Raji (cell line): ENCODE data around the gene DNAJC3.

Experiments used
- POLR2A ChIP-seq: IDR thresholded peaks from 2 replicates; pipeline ENCODE4 v1.6.1; 2011; ENCODE audit warnings: low read depth, low read length, control low read depth; ENCODE audit not compliant: insufficient read depth

DNAJC3 gene

DNA sequence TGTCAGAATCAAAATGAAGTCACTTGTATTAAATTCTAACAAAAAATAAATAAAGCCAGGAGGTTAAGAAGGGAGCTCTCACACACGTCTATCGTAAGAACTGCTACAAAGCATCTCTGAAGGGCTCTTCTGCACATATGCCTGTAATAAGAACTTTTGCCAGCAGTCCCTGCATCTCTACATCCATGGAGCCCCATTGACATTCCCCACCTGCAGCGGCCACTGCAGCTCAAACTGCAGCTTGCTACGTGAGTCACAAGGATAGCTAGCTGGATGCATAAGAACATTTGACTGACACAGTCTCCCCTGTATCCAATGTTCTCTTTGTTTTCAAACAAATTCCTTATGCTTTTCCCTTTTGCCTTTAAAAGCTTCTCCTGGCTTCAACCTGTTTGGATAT, 68.3 kb downstream of the DNAJC3 start:
- no peak for TF ChIP-seq POLR2A

DNA sequence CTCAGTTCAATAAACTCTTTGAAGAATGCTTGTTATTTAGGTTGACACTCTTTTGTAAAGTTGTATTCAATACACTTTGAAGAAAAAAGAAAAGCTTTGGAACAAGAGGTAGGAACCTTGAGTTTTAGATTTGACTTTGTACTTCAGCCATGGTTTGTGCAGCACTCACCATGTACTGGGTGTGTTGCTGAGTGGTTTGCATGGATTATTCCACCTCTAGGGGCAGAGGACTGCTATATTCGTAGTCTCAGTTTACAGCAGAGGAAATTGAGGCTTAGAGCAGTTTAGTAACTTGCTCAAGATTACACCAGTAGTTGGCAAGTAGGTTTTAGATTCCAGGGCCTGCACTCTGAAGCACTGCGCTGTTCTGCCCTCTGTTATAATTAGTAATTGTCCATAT, 68.8 kb downstream of the DNAJC3 start:
- no peak for TF ChIP-seq POLR2A

DNA sequence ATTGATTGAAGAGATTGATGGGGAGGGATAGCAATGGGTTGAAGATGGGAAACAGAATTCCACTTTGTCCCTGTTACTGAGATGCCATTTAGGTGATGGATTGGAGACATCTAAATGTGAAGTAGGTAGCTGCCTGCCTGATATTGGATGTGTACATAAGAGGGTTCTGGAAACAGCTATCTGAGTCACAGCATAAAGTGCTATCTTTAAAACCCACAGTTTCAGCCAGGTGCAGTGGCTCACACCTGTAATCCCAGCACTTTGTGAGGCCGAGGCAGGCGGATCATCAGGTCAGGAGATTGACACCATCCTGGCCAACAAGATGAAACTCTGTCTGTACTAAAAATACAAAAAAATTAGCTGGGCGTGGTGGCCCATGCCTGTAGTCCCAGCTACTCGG, 72.6 kb downstream of the DNAJC3 start:
- TF ChIP-seq POLR2A = no peak

DNA sequence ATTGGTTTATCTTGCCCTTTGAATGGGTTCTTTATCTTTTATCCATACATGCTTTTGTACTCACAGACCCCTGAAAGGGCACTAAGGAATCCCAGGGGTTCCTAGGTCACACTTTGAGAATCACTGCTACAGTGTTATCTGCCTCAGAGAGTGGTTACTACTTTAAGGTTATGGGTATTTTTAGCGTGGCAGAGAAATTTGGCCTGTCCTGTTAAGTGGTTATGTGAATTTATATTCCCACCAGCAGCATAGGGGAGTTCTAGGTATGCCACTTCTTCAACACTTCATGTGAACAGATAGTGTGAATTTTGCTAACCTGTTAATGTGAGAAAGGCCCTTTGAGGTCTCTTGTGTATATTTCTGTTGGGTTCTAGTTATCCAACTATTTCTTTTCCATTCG, 75.7 kb downstream of the DNAJC3 start:
- no peak for TF ChIP-seq POLR2A

DNA sequence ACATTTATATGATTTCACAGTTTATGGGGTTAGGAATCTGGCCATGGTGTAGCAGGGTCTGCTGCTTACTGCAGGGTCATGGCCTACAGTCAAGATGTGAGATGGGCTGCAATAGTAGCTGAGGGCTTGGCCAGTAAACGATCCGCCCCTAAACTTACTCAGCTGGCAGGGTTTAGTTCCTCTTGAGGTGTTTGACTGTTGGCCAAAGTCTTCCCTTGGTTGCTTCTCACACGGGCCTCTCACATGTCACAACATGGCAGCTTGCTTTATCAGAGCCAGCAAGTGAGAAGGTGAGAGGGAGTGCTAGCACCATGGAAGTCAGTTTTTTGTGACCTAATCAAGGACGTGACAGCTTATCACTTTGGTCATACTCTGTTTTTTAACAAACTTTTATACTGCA, 77.1 kb downstream of the DNAJC3 start:
- TF ChIP-seq POLR2A = no peak

DNA sequence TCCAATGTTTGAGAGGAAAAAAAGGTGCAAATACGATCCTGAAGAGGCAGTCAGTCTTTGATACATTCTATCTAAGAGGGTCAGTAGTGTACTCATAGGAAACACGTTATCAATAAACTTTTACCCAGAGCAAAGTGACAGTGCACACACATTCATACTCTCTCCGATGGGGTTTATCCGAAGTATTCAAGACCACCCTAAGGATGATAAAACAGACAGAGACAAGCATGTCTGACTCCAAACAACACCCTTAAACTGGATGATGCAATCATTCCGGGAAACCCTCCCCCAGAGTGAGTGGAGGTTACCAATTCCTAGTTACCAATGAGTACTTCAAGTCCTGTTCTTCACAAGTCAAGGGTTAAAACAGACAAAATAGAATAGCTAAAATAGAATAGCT, 79.1 kb downstream of the DNAJC3 start:
- no peak for TF ChIP-seq POLR2A

DNA sequence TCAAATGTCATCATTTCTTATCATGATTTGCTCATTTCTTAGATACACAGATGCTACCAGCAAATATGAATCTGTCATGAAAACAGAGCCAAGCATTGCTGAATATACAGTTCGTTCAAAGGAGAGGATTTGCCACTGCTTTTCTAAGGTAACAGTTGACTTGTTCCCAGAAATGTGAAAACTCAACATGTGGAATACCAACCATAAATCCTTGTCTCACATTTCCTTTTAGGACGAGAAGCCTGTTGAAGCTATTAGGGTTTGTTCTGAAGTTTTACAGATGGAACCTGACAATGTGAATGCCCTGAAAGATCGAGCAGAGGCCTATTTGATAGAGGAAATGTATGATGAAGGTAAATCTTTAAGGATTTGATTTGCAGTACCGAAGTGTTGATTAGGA, 86.7 kb downstream of the DNAJC3 start:
- no peak for TF ChIP-seq POLR2A

DNA sequence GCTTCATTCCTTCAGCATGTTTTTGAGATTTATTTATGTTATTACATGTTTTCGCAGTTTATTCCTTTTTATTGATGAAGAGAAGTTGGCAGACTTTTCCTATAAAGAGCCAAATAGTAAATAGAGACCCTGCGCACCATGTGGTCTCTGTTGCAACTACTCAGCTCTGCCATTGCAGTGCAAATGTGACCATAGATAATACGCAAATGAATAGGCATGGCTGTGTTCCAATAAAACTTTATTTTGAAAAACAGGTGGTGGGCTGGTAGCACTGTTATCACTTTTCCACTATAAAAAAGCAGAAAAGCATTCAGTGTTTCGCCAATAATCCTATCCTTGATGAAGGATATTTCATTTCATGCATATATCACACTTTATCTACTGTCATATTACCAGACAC, 95.0 kb downstream of the DNAJC3 start:
- TF ChIP-seq POLR2A = no peak

DNA sequence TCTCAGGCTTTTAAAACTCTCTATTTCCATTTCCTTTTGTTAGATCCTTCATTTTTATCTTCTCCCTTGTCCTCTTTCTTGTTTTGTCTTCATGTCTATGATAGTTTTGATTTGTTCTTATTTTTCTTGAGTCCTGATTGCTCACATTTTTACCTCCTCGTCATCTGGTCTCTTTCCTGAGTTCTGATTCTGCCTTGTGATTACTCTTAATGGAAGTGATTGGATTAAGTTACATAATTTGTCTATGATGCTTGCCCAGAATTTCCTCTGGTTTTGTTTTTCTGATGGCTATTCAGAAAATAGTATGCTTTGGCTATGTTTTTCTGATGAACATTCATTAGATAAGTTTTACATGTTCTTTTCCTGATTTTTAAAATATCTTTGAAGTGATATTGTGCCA, 102.6 kb downstream of the DNAJC3 start:
- no peak for TF ChIP-seq POLR2A

DNA sequence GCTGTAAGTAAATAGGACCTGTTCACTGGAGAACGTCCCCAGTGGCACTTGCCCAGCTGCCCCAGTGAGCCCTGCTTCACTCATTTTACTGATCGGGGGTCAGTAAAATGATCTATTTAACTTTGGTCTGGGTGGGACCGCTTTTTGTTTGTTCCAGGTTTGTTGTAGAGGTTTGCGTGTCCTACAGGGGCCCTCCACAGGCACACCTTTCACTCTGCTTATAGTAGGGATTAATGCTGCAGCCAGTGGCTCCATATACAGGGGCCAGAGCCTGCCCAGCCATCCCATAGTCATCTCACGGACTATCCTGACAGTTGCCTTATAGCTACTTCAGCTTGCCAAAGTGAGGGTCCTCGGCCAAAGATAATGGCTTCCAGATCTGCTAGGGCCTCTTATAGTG, 104.1 kb downstream of the DNAJC3 start:
- no peak for TF ChIP-seq POLR2A

DNA sequence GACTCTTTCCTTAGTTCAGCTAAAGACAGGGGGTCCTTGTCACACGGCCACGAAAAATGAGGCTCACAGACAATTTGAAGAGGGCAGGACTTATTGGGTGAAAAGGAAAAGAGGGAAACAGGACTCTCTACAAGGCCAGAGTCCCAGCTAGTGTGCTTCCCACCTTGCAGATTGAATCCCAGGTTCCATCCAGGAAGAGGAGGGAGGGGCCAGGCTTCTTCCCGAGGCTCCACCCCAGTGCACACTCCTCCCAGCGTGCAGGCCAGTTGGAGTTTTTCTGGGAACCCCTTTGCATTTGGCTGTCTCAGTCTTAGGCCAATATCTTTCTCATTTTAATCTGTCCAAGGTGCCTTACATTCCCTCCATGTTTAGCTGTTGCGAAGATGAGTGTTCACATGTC, 106.8 kb downstream of the DNAJC3 start:
- no peak for TF ChIP-seq POLR2A

DNA sequence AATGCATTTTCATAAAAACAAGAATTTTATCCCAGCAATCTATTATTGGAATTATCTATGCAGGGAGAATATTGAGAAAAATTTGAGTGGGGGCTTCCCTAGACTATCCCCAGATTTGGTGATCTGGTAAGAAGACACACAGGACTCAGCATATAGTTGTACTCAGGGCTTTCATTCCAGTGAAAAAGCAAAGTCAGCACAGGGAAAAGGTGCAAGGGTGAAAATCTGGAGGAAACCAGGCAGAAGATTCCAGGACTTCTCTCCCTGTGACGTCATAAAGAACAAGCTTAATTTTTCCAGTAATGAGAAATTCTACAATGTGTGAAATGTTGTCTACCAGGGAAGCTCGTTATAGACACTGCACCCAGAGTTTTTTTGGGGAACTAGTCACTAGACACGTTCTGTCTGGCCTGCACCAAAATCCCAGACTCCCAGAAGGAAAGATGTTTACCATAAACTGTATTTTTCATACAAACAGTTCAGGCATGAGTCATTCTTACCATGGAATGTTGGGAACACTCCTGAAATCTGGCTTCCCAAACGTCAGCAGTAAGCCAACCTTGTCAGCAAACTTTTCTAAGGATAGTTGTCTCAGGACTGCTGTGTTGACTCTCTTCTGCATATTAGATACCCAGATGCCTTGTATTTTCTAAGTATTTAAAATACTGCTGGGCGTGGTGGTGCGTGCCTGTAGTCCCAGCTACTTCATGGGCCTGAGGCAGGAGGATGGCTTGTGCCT, 107.4 kb downstream of the DNAJC3 start:
- no peak for TF ChIP-seq POLR2A

DNA sequence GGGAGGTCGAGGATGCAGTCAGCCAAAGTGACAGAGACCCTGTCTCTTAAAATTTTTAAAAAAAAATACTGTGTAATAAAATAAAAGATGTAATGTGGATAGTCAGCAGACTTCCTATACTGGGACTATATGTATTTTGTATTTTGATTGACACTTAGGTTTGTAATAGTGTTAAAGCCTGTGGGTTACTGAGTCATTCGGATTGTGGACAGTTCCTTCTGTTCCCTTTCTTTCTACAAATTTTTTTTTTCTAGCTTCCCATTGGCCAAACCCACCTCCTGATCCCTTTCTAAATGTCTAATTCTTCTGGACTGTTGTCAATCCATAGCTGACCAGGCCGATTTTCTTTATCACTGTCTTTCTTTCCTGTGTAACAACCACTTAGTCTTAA, 108.0 kb downstream of the DNAJC3 start:
- no peak for TF ChIP-seq POLR2A

DNA sequence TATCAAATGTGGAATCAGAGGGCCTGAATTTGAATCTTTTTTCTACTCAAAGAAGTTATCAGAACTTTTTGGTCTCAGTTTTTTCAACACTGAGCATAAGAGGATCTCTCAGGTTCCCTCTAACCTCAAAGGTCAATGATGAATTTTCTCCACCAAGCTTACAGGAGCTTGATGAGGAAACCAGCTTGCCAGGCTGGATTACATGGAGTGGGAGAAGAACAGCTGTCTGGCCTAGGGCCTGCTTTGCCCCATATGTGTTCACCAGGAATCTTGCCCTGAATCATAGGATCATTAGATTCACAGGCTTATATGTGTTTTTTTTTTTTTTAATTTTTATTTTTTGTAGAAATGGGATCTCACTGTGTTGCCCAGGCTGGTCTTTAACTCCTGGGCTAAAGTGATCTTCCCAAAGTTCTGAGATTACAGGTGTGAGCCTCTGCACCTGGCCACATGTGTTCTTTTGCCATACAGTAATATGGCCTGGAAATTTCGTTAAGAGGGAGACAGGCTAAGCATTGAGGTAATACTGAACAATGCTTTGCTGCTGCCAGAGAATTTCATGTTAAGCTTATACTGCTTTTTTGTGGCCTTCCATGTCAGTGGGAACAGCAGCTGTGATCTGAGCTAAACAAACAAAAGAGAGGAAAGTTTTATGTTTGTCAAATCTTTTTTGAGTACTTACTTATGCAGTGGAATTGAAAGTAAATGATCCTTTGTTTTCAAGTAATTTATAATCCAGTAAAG, 110.6 kb downstream of the DNAJC3 start:
- TF ChIP-seq POLR2A = no peak

DNA sequence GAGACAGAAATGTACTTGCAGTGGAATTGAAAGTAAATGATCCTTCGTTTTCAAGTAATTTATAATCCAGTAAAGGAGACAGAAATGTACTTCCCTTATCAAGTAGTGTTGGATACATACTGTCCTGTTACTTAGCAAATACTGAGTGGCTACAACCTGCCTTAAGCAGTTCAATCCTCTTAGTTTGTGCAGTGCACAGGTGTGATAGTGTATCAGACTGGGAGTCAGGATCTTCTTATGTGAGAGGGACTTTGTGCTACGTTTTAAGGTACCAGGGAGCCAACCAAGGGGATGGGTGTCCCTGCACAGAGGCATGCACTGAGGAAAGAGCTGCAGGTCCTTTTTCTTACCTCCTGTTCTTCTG, 111.1 kb downstream of the DNAJC3 start:
- TF ChIP-seq POLR2A = no peak

DNA sequence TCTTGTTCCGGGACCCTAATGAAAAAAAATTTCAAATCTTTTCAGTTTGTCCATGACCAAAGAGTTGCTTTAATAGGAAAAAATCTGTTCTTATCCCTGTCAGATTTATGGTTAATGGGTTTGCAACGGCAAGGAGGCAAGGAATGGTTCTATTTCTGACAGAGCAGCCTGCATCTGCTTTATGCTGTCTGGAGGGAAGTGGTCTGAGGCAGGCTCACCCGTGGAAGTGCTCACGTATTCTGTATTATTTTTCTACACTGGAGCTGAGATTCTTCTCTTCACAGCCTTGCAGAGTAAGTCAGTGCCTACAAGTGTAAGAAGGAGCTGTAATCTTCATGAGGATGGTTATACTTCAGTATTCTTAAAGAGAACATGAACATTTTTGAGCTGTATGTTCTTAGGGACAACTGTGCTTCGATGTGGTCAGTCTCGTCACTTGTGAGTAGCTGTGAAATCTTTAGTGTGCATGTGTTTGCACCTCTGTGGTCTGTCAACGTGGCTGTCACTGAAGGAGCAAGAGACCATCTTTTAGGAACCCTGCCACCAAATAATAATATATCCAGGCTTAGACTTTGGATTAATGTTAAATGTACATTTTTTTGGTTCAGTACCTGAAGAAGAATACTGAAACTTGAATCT, 114.3 kb downstream of the DNAJC3 start:
- no peak for TF ChIP-seq POLR2A

DNA sequence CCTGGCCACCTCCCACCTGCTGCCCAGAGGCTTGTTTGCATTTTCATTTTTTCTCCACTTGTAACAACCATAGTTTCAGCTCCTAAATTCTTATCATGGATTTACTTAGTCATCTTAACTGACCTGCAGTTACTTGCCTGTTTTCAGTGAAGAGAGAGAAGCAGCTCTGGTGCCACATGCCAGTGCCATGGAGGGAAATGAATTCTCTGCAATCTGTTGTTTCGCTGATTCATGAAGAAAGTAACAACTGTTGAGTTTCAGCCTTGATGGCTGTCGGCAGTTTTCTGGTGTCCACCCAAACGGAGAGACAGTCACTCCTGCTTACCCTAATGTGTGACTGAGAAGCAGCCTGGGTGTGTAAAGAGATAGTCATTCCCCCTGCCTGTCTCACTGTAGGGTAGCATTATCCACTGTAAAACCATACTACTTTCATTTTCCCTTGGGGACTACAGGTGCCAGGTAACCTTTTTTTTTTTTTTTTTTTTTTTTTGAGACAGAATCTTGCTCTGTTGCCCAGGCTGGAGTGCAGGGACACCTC, 116.1 kb downstream of the DNAJC3 start:
- no peak for TF ChIP-seq POLR2A

DNA sequence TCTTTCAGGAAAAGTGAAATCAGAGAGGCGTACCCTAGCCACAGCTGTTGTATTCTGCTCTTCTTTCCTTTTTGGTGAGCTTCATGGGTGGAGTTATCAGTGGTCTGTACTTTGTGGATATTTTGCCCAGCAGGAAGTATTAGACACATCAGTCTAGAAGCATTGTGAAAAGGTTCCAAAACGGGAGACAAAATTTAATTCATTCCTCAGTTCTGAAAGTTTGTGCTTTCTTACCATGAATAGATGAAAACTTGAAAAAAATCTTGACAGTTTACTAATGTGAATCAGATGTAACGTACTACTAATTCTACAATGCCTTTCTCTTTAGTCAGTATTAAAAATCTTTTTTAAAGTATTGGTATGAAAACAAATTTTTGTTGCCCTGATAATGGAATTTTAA, 116.8 kb downstream of the DNAJC3 start:
- TF ChIP-seq POLR2A = no peak
